Coronary artery (tissue), 2 donors: ENCODE measurements around the gene ITGAX.

ENCODE experiments used
- DNase-seq: peaks from one replicate; pipeline ENCODE4 v3.0.0-alpha.2; 2017; ENCODE audit warnings: low spot score
- H3K27ac ChIP-seq, 2 donors: fragments of 200-600 bp; sonication (generic); one replicate each; pipeline ENCODE4 v1.5.1; 2016 to 2019
- H3K4me3 ChIP-seq: fragments of 200-600 bp; sonication (generic); 2 replicates; pipeline ENCODE4 v1.5.1; 2016; ENCODE audit warnings: mild to moderate bottlenecking, moderate library complexity
- TF ChIP-seq, protein P1 (sequence below): fragments of 200-600 bp; sonication (generic); IDR thresholded peaks from one replicate; pipeline ENCODE4 v1.5.1; 2019; ENCODE audit warnings: antibody characterized with exemption

Gene ITGAX

GRCh38 chr16:31350275-31351005 lies 4.5 kb upstream of the ITGAX start:
- Histone ChIP-seq H3K4me3 (no peak overlapping the region), H3K27ac (no peak overlapping the region)
- TF ChIP-seq, protein P1, sequence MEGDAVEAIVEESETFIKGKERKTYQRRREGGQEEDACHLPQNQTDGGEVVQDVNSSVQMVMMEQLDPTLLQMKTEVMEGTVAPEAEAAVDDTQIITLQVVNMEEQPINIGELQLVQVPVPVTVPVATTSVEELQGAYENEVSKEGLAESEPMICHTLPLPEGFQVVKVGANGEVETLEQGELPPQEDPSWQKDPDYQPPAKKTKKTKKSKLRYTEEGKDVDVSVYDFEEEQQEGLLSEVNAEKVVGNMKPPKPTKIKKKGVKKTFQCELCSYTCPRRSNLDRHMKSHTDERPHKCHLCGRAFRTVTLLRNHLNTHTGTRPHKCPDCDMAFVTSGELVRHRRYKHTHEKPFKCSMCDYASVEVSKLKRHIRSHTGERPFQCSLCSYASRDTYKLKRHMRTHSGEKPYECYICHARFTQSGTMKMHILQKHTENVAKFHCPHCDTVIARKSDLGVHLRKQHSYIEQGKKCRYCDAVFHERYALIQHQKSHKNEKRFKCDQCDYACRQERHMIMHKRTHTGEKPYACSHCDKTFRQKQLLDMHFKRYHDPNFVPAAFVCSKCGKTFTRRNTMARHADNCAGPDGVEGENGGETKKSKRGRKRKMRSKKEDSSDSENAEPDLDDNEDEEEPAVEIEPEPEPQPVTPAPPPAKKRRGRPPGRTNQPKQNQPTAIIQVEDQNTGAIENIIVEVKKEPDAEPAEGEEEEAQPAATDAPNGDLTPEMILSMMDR, result no peak
- DNase-seq, result no peak

- H3K4me3 ChIP-seq, result no peak overlapping the region
- TF ChIP-seq, protein P1, result no peak
- DNase-seq, result no peak
- H3K27ac ChIP-seq, result peak overlapping the region in 1 of 2 donors; percentile 9
Observed at GRCh38 chr16:31351246-31351941, 3.6 kb upstream of the ITGAX start.

- no peak for DNase-seq
- peak overlapping the region in 1 of 2 donors; percentile 65 for H3K27ac ChIP-seq
- TF ChIP-seq, protein P1, result no peak
- no peak overlapping the region for H3K4me3 ChIP-seq
Observed at GRCh38 chr16:31351942-31352325, 3.0 kb upstream of the ITGAX start.

DNA sequence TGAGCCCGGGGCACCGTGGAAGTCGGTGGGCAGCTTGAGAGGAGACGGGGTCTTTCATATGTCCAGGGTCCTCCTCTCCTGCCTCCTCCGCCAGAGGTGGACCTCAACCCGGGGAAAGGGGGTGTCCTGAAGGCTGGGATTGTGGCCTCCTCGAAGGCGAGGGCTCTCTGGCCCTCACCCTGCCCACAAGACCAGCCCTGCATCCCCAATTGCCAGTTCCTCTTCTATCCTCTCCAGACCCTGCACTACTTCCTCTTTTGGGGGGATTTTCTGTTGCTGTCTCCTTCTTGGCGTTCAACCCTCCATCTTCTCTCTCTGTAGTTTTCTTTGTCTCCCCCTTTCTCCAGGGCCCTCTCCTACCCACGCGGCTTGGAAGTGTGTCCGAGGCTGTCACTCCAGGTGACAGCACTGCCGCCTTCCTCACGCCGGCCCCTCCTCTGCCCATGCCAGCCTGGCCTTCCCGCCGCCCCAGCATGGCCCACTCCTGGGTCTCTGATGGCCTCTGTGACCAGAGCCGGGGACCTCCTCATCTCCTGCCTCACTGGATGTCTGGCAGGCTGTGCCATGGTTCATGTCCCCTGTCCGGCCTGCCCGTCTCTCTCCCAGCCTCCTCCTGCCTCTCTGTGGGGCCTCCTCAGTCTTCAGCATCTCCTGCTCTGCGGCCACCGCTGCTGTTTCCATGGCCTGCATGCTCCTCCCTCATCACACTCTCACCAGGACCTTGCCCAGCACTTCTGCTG lies 2.4 kb upstream of the ITGAX start:
- no peak overlapping the region for H3K4me3 ChIP-seq
- TF ChIP-seq, protein P1, result no peak
- no peak for DNase-seq
- peak overlapping the region in 1 of 2 donors; percentile 65 for H3K27ac ChIP-seq

- Histone ChIP-seq H3K27ac (no peak overlapping the region), H3K4me3 (no peak overlapping the region)
- DNase-seq, result no peak
- TF ChIP-seq, protein P1, result no peak
Observed at GRCh38 chr16:31355431-31356100, 590 bp downstream of the ITGAX start.

DNA sequence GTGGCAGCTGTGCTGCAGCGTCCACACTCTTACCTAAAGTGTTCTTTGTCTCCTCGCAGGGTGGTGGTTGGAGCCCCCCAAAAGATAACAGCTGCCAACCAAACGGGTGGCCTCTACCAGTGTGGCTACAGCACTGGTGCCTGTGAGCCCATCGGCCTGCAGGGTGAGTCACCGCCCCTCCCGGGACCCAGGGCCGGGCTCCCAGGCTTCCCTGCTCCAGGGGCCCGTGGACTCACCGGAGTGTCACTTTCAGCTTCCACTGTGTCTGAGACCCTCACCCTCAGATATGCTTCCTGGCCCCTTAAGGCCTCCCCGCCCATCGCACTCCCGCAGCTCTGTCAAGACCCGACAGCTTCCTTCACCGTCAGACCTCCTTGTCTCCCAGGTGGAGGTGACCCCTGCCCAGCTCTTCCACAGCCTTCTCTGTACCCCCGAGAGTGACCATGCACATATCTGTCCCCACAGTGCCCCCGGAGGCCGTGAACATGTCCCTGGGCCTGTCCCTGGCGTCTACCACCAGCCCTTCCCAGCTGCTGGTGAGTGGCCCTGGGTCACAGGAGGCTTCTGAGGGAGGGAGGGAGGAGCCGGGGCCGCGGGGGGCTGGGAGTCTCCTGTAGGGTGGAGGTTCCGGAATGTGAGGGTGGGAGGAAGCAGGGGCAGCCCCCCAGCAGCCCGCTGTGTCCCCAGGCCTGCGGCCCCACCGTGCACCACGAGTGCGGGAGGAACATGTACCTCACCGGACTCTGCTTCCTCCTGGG lies 1.8 kb downstream of the ITGAX start:
- DNase-seq, result no peak
- no peak overlapping the region for H3K4me3 ChIP-seq
- H3K27ac ChIP-seq, result no peak overlapping the region
- TF ChIP-seq, protein P1, result no peak
